WTC11 (cell line): ENCODE data around the gene FRA10AC1.

ENCODE experiments used
- ETV6 ChIP-seq: sonication (generic); formaldehyde crosslinking; IDR thresholded peaks from 2 replicates; pipeline ENCODE4 v1.8.1; 2022; ENCODE audit warnings: mild to moderate bottlenecking, missing genetic modification reagents
- IRF1 ChIP-seq: sonication (generic); formaldehyde crosslinking; IDR thresholded peaks from 2 replicates; pipeline ENCODE4 v1.8.0; 2023; ENCODE audit warnings: missing genetic modification reagents
- NFYB ChIP-seq: sonication (generic); formaldehyde crosslinking; conservative IDR thresholded peaks from 2 replicates; pipeline ENCODE4 v1.8.0; 2022; ENCODE audit warnings: low read depth, missing genetic modification reagents
- ZNF138 ChIP-seq: sonication (generic); formaldehyde crosslinking; conservative IDR thresholded peaks from 2 replicates; pipeline ENCODE4 v1.8.1; 2022; ENCODE audit warnings: mild to moderate bottlenecking, moderate library complexity, missing genetic modification reagents
- TF ChIP-seq, protein P1 (sequence below): fragments of 200-600 bp; IDR thresholded peaks from 2 replicates; pipeline ENCODE4 v1.8.0; 2022; ENCODE audit warnings: antibody characterized with exemption
- TF ChIP-seq, protein P2 (sequence below): sonication (generic); formaldehyde crosslinking; IDR thresholded peaks from 2 replicates; pipeline ENCODE4 v1.8.1; 2023; ENCODE audit warnings: mild to moderate bottlenecking, moderate library complexity, missing genetic modification reagents
- TF ChIP-seq, protein P3 (sequence below): sonication (generic); formaldehyde crosslinking; conservative IDR thresholded peaks from 2 replicates; pipeline ENCODE4 v1.8.1; 2023; ENCODE audit warnings: mild to moderate bottlenecking, low read depth, missing genetic modification reagents, moderate library complexity
- TF ChIP-seq, protein P4 (sequence below): sonication (generic); formaldehyde crosslinking; IDR thresholded peaks from 2 replicates; pipeline ENCODE4 v1.8.1; 2023; ENCODE audit warnings: mild to moderate bottlenecking, missing genetic modification reagents, moderate library complexity

- TF ChIP-seq IRF1 (CRISPR knock-in tag) = no peak
- TF ChIP-seq, protein P1, sequence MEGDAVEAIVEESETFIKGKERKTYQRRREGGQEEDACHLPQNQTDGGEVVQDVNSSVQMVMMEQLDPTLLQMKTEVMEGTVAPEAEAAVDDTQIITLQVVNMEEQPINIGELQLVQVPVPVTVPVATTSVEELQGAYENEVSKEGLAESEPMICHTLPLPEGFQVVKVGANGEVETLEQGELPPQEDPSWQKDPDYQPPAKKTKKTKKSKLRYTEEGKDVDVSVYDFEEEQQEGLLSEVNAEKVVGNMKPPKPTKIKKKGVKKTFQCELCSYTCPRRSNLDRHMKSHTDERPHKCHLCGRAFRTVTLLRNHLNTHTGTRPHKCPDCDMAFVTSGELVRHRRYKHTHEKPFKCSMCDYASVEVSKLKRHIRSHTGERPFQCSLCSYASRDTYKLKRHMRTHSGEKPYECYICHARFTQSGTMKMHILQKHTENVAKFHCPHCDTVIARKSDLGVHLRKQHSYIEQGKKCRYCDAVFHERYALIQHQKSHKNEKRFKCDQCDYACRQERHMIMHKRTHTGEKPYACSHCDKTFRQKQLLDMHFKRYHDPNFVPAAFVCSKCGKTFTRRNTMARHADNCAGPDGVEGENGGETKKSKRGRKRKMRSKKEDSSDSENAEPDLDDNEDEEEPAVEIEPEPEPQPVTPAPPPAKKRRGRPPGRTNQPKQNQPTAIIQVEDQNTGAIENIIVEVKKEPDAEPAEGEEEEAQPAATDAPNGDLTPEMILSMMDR = peak; percentile 56
- TF ChIP-seq, protein P2, sequence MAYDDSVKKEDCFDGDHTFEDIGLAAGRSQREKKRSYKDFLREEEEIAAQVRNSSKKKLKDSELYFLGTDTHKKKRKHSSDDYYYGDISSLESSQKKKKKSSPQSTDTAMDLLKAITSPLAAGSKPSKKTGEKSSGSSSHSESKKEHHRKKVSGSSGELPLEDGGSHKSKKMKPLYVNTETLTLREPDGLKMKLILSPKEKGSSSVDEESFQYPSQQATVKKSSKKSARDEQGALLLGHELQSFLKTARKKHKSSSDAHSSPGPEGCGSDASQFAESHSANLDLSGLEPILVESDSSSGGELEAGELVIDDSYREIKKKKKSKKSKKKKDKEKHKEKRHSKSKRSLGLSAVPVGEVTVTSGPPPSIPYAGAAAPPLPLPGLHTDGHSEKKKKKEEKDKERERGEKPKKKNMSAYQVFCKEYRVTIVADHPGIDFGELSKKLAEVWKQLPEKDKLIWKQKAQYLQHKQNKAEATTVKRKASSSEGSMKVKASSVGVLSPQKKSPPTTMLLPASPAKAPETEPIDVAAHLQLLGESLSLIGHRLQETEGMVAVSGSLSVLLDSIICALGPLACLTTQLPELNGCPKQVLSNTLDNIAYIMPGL = no peak
- no peak for TF ChIP-seq NFYB (CRISPR knock-in tag)
- TF ChIP-seq, protein P3, sequence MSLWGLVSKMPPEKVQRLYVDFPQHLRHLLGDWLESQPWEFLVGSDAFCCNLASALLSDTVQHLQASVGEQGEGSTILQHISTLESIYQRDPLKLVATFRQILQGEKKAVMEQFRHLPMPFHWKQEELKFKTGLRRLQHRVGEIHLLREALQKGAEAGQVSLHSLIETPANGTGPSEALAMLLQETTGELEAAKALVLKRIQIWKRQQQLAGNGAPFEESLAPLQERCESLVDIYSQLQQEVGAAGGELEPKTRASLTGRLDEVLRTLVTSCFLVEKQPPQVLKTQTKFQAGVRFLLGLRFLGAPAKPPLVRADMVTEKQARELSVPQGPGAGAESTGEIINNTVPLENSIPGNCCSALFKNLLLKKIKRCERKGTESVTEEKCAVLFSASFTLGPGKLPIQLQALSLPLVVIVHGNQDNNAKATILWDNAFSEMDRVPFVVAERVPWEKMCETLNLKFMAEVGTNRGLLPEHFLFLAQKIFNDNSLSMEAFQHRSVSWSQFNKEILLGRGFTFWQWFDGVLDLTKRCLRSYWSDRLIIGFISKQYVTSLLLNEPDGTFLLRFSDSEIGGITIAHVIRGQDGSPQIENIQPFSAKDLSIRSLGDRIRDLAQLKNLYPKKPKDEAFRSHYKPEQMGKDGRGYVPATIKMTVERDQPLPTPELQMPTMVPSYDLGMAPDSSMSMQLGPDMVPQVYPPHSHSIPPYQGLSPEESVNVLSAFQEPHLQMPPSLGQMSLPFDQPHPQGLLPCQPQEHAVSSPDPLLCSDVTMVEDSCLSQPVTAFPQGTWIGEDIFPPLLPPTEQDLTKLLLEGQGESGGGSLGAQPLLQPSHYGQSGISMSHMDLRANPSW = no peak
- no peak for TF ChIP-seq ETV6 (CRISPR knock-in tag)
- TF ChIP-seq, protein P4, sequence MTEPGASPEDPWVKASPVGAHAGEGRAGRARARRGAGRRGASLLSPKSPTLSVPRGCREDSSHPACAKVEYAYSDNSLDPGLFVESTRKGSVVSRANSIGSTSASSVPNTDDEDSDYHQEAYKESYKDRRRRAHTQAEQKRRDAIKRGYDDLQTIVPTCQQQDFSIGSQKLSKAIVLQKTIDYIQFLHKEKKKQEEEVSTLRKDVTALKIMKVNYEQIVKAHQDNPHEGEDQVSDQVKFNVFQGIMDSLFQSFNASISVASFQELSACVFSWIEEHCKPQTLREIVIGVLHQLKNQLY = no peak
- no peak for TF ChIP-seq ZNF138 (CRISPR knock-in tag)
These were observed 43.1 kb upstream of the FRA10AC1 start for GRCh38 chr10:93745408-93746065.
